Testis (tissue), 2 donors: Measurements from ENCODE around the gene PCDHGA7.

Experiments used
- POLR2A ChIP-seq: fragments of 450-650 bp; IDR thresholded peaks from one replicate; pipeline ENCODE4 v1.6.1; 2017; ENCODE audit warnings: antibody characterized with exemption, mild to moderate bottlenecking, moderate library complexity
- TF ChIP-seq, protein P1 (sequence below), 3 experiments: fragments of 450-650 bp in 2 of 3; fragments of 200-600 bp in 1 of 3; sonication (generic) in 1 of 3; IDR thresholded peaks; one replicate each; pipeline ENCODE4 v1.5.1; 2016 to 2019; ENCODE audit warnings: antibody characterized with exemption in 3 of 3, mild to moderate bottlenecking in 2 of 3, moderate library complexity in 1 of 3

DNA sequence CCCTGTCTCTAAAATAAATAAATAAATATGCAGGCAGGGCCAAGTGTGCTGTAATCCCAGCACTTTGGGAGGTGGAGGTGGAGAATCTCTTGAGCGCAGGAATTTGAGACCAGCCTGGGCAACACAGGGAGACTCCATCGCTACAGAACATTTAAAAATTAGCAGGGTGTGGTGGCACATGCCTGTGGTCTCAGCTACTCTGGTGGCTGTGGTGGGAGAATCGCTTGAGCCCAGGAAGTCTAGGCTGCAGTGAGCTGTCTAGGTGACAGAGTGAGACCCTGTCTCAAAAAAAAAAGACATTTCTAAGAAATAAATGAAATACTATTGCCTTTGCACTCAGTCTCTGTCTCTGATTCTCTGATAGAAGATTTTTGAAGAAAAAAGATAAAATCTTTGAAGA is 29.0 kb downstream of the PCDHGA7 start:
- TF ChIP-seq, protein P1, sequence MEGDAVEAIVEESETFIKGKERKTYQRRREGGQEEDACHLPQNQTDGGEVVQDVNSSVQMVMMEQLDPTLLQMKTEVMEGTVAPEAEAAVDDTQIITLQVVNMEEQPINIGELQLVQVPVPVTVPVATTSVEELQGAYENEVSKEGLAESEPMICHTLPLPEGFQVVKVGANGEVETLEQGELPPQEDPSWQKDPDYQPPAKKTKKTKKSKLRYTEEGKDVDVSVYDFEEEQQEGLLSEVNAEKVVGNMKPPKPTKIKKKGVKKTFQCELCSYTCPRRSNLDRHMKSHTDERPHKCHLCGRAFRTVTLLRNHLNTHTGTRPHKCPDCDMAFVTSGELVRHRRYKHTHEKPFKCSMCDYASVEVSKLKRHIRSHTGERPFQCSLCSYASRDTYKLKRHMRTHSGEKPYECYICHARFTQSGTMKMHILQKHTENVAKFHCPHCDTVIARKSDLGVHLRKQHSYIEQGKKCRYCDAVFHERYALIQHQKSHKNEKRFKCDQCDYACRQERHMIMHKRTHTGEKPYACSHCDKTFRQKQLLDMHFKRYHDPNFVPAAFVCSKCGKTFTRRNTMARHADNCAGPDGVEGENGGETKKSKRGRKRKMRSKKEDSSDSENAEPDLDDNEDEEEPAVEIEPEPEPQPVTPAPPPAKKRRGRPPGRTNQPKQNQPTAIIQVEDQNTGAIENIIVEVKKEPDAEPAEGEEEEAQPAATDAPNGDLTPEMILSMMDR (IDR thresholded peaks at IDR 0.05), result no peak
- no peak for TF ChIP-seq POLR2A
